Measurements from ENCODE around the gene KICS2. TPM values are rescaled to one million over a fixed set of nuclear protein-coding genes. Genes with fewer than 3 reads are reported as not detected.

The KICS2 gene
- total RNA-seq, 1 donor from 2014 or later = 12.8 TPM

DNA sequence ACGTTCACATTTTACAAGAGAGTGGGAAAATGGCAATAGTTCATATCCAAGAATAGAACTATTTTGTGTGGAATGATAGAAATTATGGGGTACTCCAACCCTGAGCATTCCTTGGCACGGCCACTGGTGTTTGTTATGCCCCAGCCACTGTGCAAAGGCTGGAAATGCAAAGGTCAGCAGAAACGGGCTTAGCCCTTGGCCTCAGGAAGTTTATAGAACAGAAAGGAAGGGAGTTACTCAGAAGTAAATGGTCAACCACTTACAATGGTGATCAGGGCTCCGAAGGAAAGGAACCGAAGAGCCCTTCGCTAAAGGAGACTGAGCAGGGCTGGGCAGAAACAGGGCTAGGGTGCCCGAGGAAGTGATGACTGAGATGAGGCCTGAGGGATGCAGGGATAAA, 45.1 kb downstream of the KICS2 start:
- no peak overlapping the region for H3K4me3 Mint-ChIP-seq
- DNase-seq = no peak
- H3K27me3 Mint-ChIP-seq = no peaks in the 10 kb centered on the region
- H3K9me3 Mint-ChIP-seq = no peaks in the 10 kb centered on the region
- no peaks in the 10 kb centered on the region for H3K36me3 Mint-ChIP-seq (ENCODE audit: low read depth)
- no peaks in the 10 kb centered on the region for H3K4me1 Mint-ChIP-seq
- H3K27ac Mint-ChIP-seq = no peak overlapping the region
- intact Hi-C loops (cut with micrococcal nuclease) = no loop called here

DNA sequence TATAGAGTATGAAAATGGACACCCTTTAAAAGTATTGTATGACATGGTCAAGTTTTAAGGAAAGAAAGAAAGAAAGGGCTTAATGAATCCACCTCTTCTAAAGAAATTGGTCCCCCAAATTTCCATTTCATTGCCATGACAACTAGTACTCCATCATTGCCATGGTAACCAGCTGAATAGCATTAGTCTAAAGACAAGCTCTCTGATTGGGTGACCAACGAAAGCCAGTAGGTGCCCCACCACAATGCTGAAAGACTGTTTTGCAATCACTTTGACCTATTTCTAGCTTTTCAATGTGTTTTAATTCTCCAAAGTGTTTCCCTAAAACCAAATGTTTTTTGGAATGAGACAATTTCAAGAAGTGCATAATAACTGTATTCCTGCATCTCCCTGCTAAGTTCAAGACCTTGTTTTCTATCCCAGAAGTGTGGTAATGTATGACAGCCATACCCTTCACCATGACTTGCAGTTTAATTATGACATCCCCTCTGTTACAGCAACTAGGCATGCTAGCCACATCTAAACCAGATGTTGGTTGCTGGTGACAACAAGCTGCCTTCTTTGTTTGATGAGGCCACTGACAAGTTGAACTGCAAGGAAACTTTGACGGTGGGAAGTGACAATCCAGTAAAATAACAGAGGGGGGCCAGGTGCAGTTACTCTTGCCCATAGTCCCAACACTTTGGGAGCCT, 46.7 kb downstream of the KICS2 start:
- H3K36me3 Mint-ChIP-seq (ENCODE audit: low read depth) = no peaks in the 10 kb centered on the region
- H3K4me3 Mint-ChIP-seq = no peak overlapping the region
- H3K27ac Mint-ChIP-seq = no peak overlapping the region
- H3K4me1 Mint-ChIP-seq = no peaks in the 10 kb centered on the region
- no peaks in the 10 kb centered on the region for H3K27me3 Mint-ChIP-seq
- intact Hi-C loops (cut with micrococcal nuclease) = no loop called here
- DNase-seq = no peak
- no peaks in the 10 kb centered on the region for H3K9me3 Mint-ChIP-seq

DNA sequence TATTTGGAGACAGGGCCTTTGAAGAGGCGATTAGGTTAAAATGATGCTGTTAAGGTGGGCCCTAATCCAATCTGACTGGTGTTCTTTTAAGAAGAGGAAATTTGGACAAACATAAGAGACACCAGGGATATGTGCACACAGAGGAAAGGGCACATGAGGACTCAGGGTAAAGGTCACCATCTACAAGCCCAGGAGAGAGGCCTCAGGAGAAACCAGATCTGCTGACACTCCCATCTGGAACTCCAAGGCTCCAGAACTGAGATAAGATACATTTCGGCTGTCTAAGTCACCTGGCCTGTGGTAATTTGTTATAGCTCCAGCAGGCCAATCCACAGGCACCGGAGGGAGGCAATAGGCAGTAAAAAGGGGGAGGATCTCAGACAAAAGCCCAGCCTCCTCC, 48.6 kb downstream of the KICS2 start:
- intact Hi-C loops (cut with micrococcal nuclease) = no loop called here
- H3K27me3 Mint-ChIP-seq = no peaks in the 10 kb centered on the region
- no peak overlapping the region for H3K27ac Mint-ChIP-seq
- H3K9me3 Mint-ChIP-seq = no peaks in the 10 kb centered on the region
- no peak overlapping the region for H3K4me3 Mint-ChIP-seq
- no peak for DNase-seq
- H3K4me1 Mint-ChIP-seq = no peaks in the 10 kb centered on the region
- H3K36me3 Mint-ChIP-seq (ENCODE audit: low read depth) = no peaks in the 10 kb centered on the region

Other genes with a start within 250 kb of the KICS2 start
- 0.40 TPM in 1 of 2 replicates, not detected in the other for gene C12orf56, start 168.5 kb upstream of the KICS2 start, total RNA-seq
- 158 and 163 TPM in 2 replicates for gene XPOT, start 182.1 kb upstream of the KICS2 start, total RNA-seq
- 32.9 and 34.6 TPM in 2 replicates for gene TBK1, start 229.8 kb upstream of the KICS2 start, total RNA-seq

All from activated CD4-positive, alpha-beta T cell treated with anti-CD3 and anti-CD28 coated beads, Interleukin-2, amount 10 ng/mL, durations not matched to agents 24 days and 14 days (primary cell).